Amygdala (tissue), 56 donors: ENCODE measurements around the gene RNASE9.
"Not testable (repeated sequence)": the region's sequence is repeated elsewhere in the genome, so short reads cannot be mapped to it uniquely, and the experiment has no call there.

Experiments
- DNase-seq, 56 donors: peaks; one replicate each; lab custom pipeline; 2025; lab: John Stamatoyannopoulos, UW

The RNASE9 gene

GRCh38 chr14:20560961-20561360, at the start of gene RNASE9:
Gene RNASE9, minus strand, starts transcription at chr14:20561047.
- DNase-seq, result no peak

DNA sequence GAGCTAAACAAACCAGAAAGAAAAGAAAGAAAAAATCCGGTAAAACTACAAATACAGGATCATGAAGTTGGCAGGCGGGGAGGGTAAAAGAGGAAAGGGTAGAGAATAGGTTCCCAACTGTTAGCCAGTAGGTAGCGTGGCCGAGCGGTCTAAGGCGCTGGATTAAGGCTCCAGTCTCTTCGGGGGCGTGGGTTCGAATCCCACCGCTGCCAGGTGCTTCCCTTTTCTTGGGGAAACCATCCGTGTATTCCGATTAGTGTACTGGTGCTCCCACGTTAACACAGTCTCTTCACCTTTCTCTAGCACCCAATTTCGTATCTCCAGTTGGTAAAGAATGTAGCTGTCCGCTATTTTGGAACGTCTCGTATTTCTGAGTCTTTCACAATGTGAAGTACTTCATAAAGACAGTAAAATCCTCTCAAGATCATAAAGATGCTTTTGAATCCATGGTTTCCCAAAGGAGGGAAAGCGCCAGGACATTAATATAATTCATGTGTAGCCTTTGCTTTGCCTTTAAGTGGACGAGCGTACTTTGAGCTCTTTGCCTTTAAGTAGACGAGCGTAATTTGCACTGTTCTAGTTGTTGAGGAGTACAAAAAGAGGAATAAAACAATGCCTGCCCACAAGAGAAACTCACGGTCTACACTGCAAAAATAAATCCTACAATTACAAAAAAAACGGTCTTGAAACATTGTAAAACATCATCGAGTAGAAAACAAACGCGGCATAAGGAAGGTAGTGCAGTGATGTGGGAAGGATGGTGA, 49.3 kb upstream of the RNASE9 start:
- DNase-seq, result peak in 51 of 56 donors; percentile 22 to 84 (median 54)

DNA sequence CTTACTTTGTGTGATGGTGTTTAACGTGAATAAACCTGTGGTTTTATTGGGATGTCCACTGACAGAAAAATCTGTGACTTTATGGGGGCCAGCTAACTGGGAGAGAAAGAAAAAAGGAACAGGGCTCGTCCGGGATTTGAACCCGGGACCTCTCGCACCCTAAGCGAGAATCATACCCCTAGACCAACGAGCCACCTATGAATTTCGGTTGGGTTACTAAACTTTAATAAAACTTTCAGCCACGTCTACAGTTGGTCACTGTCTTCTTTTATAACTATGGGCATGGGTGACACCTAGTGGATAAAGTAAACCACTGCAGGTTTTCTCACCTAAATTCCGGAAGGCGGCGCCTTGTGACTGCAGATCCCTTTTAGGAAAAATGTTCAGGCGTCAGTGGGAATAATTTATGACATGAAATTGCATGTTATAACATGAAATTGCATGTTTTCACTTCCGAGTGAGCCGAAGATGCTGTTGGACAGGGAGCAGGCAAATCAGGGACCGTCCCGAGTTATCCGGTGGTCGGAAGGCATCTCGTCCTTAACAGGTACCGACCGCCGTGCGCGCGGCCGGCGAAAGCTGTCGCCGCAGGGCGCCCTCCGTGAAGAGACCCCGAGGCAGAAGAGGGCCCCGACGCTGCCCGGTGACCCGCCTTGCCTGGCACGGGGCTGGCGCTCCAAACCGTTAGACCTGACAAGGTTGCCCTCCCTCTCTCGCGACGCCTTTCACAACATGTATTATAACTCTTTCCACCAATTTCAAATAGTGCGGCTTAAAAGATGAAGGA, 48.6 kb upstream of the RNASE9 start:
- peak in 44 of 56 donors; percentile 16 to 88 (median 46) for DNase-seq

- DNase-seq, result no peak
Observed at GRCh38 chr14:20608383-20609110, 47.7 kb upstream of the RNASE9 start.

GRCh38 chr14:20607617-20608016, 46.8 kb upstream of the RNASE9 start:
- no peak for DNase-seq

DNA sequence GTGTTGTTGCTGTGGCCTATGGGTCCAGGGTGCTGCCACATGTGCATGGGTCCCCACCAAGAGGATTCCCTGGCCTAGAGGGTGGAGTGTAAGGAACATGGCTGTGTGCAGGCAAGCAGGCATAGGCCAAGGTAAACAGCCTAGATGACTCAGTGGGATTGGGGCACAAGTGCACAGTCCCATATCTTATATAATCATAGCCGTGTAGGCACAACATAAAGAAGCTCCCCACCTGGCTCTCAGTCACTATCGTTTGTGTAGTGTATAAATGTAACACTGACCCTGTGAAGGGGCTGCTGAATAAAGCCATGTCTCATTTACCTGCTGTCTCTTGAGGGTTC, 46.0 kb upstream of the RNASE9 start:
- no peak for DNase-seq

DNA sequence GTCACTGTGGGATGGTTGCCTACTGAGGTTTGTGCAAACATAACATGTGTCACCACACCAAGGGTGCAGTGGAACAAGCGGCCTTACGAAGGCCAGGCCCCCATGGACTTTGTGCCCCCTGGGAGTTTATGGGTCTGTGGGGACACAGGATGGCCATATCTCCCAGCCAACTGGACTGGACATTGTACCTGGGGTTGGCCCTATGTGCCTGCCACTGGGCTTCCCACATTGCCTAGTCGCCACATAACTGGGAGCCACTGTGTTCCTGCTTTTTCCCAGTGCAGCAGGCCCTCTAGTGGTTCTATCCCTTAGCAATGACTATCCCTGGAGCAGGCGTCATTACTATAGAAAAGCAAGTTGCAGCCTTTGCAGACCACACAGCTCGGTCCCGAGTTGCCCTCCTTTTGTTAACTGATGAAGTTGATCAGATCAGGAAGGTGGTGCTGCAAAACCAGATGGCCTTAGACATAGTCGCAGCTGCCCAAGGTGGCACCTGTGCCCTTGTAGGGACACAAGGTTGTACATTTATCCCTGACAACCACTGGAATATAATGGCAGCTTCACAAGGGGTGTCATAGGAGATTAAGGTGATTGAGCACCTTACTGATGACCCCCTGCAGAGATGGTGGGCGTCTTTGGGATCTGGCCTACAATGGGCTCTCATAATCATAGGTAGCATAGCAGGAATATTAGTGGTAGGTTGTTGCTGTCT, 45.5 kb upstream of the RNASE9 start:
- peak in 7 of 56 donors; percentile 5 to 18 (median 7) for DNase-seq

GRCh38 chr14:20603813-20604690, 43.2 kb upstream of the RNASE9 start:
- DNase-seq, result no peak

- DNase-seq, result no peak
Observed at GRCh38 chr14:20602583-20602982, 41.7 kb upstream of the RNASE9 start.

GRCh38 chr14:20601522-20601921, 40.7 kb upstream of the RNASE9 start:
- no peak for DNase-seq

DNA sequence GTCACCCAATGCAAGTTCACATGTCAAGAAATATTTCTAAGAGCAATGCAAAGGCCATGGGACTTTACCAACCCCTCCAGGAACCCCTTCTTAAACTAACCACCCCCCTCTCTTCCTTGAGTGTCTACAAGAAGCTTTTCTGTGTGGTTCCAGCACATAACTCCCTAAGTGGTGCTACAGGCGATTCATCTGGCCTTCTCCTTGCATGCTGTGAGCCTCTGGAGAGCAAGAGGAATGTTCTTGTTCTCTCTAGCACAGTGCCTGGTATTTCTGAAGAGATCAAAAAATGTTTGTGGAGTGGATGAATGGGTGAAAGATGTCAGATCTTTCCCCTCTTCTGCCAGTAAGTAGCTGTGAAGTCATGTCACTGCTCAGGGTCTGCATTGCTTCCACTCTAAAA, 36.3 kb upstream of the RNASE9 start:
- no peak for DNase-seq

DNA sequence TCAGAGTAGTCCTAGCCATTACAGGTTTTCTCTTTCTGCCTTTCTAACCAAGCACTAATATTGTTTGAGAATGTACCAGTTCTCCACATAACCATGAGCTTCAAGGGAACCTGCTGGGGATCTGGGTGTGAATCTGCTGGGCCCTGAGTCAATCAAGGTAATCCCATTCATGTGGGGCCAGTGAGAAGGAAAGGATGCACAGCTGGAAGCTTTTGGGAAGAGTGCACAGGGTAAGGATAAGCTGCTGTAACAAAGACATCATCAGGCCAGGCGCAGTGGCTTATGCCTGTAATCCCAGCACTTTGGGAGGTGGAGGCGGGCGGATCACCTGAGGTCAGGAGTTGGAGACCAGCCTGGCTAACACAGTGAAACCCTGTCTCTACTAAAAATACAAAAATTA, 34.9 kb upstream of the RNASE9 start:
- DNase-seq, result not testable (repeated sequence)

GRCh38 chr14:20592574-20592973, 31.7 kb upstream of the RNASE9 start:
- DNase-seq, result no peak

- no peak for DNase-seq
Observed at GRCh38 chr14:20591235-20591634, 30.4 kb upstream of the RNASE9 start, which contains the start of gene RNASE12. Gene RNASE12, minus strand, starts transcription at chr14:20591376. Its CDS starts 653 bp downstream, at chr14:20590723.

DNA sequence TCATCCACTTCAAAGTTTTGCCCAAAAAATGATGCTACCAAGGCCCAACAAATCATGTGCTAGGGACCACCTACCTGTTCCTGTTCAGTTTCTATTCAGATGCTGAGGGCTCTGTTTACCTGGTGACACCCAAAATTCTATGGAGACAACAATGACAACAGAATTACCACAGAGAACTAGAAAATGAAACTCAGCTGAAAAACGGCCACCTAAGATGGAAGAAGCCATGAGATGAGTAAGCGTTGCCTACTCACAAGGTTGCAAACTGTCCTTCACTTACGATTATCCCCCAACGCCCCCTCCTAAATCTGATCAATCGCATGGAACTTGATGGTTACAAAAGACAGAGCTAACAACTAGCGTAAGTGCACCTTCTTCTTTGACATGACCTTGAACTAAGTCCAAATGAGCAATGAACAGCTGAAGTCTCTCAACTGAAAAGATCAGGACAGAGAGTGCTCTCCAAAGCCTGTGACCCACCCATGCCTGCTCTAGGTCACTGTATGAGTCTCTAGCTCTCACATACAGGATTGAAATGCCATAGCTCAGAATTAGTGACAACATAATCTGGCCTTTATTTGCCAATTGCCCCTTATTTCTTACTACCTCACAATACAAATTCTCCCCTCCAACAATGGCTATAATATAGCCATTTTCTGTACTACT, 26.8 kb upstream of the RNASE9 start, which contains the start of gene RNASE11:
RNASE11 (minus strand) TSS at position 513 of the 666 bp plus-strand sequence.
- DNase-seq, result no peak

DNA sequence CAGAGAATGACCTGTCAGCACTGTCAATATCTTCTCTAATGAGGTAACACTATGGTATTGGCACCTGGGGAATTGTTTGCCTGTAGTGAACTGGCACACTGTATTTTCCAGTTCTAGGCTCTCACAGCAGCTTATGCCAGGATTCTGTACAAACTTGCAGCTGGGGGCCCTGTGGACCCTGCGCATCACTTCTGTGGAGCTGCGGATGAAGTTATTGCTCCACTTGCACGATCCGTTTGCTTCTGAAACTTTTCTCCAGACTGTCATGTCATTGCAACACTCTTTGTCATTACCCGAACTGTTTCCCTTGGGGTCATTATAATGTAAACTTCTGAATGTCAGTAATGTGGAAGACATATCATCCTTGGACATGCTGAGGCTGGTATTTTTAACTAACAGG, 23.1 kb upstream of the RNASE9 start:
- no peak for DNase-seq

- DNase-seq, result no peak
Observed at GRCh38 chr14:20583142-20583541, 22.3 kb upstream of the RNASE9 start.

DNA sequence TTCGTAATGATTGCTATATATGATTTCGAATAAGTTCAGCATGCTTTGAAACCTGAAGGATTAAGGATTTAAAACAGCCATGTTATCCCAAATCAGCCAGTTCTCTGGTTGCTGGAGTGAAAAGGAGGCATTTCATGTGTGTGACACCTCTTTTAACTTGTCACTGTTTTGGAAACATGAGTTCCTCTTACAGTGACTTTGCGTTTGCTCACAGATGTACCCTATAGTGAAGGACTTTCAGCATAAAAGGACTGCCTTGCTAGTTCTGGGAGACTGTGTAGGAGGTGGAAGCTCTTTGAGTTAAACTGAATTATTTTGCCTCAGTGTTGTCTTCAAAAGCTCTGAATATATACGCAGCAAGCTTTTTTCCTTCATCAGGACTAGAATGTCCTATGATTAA, 19.4 kb upstream of the RNASE9 start:
- DNase-seq, result no peak
